Measurements from ENCODE around the gene PROX1. TPM values are rescaled to one million over a fixed set of nuclear protein-coding genes. Genes with fewer than 3 reads are reported as not detected.

Gene PROX1
- total and polyA plus RNA-seq, 7 donors, result 0.40 to 20.6 (median 8.3) TPM

DNA sequence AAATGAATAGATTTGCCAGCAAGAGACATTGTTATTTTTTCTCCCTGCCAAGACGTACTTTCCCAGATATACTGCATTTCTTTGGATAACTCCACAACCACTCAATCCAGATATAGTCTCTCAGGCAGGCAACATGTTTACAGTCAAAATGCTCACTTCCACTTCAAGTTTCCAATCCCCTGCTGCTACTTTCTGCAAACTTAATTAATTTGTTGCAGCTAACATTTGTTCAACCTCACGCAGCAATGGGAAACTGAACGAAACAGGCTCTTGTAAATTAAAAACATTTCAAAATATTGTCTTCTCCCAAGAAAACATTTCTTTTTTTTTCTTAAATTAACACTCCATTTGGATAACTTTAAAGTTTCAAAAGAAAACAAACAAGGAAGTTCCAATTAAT lies 45.7 kb upstream of the PROX1 start:
- Histone ChIP-seq H3K4me3 (no peak overlapping the region), H3K27me3 (ENCODE audit: insufficient read depth in 3 of 3, low read length in 2 of 3) (no peaks in the 10 kb centered on the region), H3K36me3 (ENCODE audit: insufficient read depth in 1 of 2, low read depth in 1 of 2) (no peaks in the 10 kb centered on the region), H3K9me3 (no peaks in the 10 kb centered on the region), H3K27ac (no peak overlapping the region), H3K4me1 (no peaks in the 10 kb centered on the region)
- ATAC-seq, result no peak
- no peak for DNase-seq
- intact Hi-C loops (cut with DNase I), result no loop called here
- TF ChIP-seq CTCF (IDR thresholded peaks at IDR 0.05), result no peak
- 49 to 56% (median 50%) methylated on average over 3 of the region's 3 CpGs for WGBS, 3 donors

GRCh38 chr1:213947200-213947801 lies 40.5 kb upstream of the PROX1 start:
- Histone ChIP-seq H3K27me3 (ENCODE audit: insufficient read depth in 3 of 3, low read length in 2 of 3) (no peaks in the 10 kb centered on the region), H3K36me3 (ENCODE audit: insufficient read depth in 1 of 2, low read depth in 1 of 2) (no peaks in the 10 kb centered on the region), H3K9me3 (no peaks in the 10 kb centered on the region), H3K27ac (no peak overlapping the region), H3K4me1 (no peaks in the 10 kb centered on the region), H3K4me3 (no peak overlapping the region)
- TF ChIP-seq CTCF (IDR thresholded peaks at IDR 0.05), result no peak
- 60 to 70% (median 67%) methylated on average over 6 of the region's 6 CpGs for WGBS, 3 donors
- intact Hi-C loops (cut with DNase I), result no loop called here
- DNase-seq (no peak), ATAC-seq (no peak)

DNA sequence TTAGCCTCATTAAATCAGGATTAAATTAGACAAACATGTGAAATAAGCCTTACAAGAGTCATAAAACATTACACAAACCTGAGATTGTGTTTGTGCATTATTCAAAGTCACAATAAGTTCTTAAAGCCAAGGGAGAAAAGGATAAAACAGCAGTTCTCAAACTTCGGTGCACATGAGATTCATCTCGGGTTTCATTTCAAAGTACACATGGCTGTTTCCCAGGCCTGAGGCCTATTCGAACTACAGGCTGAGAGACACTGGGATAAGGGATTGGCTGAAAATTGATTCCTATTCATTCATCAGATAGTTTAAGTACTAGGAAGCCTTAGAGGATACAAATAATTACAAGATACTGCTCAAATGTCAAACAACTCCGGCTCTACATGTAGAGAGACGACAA lies 35.9 kb upstream of the PROX1 start:
- 63 to 81% (median 74%) methylated on average over 5 of the region's 5 CpGs for WGBS, 3 donors
- Histone ChIP-seq H3K27me3 (ENCODE audit: insufficient read depth in 3 of 3, low read length in 2 of 3) (no peaks in the 10 kb centered on the region), H3K4me3 (no peak overlapping the region), H3K9me3 (no peaks in the 10 kb centered on the region), H3K27ac (no peak overlapping the region), H3K36me3 (ENCODE audit: insufficient read depth in 1 of 2, low read depth in 1 of 2) (no peaks in the 10 kb centered on the region), H3K4me1 (no peaks in the 10 kb centered on the region)
- no peak for TF ChIP-seq CTCF (IDR thresholded peaks at IDR 0.05)
- DNase-seq, result no peak
- intact Hi-C loops (cut with DNase I), result no loop called here
- ATAC-seq, result no peak

- Histone ChIP-seq H3K36me3 (ENCODE audit: insufficient read depth in 1 of 2, low read depth in 1 of 2) (no peaks in the 10 kb centered on the region), H3K4me3 (no peak overlapping the region), H3K27ac (no peak overlapping the region), H3K4me1 (no peaks in the 10 kb centered on the region), H3K27me3 (ENCODE audit: insufficient read depth in 3 of 3, low read length in 2 of 3) (no peaks in the 10 kb centered on the region), H3K9me3 (no peaks in the 10 kb centered on the region)
- 64 to 74% (median 70%) methylated on average over 8 of the region's 8 CpGs for WGBS, 3 donors
- ATAC-seq (no peak), DNase-seq (no peak)
- intact Hi-C loops (cut with DNase I), result no loop called here
- no peak for TF ChIP-seq CTCF (IDR thresholded peaks at IDR 0.05)
Observed at GRCh38 chr1:213953806-213954205, 34.0 kb upstream of the PROX1 start.

DNA sequence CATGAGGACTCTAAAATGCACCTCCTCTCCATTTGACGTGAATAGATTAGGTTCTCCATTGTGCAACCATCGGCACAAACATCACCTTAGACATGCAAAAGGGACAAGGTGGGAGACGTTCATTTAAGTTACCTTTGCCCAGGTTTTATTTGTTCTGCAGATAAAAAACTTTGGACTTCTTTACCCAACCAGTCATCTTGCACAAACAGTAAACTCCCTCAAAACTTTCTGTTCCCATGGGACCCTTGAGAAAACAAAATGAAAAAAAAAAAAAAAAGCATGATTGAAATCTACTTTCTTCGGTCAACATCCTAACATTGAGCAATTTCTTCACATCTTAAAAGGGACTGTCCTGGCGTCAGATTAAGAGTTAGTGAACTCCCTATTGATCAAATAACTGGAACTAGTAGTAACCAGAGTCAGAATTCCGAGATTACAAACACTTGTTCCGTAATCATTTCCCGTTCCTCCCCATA lies 31.4 kb upstream of the PROX1 start:
- Histone ChIP-seq H3K9me3 (no peaks in the 10 kb centered on the region), H3K36me3 (ENCODE audit: insufficient read depth in 1 of 2, low read depth in 1 of 2) (no peaks in the 10 kb centered on the region), H3K27ac (no peak overlapping the region), H3K4me1 (no peaks in the 10 kb centered on the region), H3K4me3 (no peak overlapping the region), H3K27me3 (ENCODE audit: insufficient read depth in 3 of 3, low read length in 2 of 3) (no peaks in the 10 kb centered on the region)
- ATAC-seq (no peak), DNase-seq (no peak)
- no peak for TF ChIP-seq CTCF (IDR thresholded peaks at IDR 0.05)
- WGBS, 3 donors, result 88 to 94% (median 91%) methylated on average over 8 of the region's 8 CpGs
- intact Hi-C loops (cut with DNase I), result no loop called here

All from psoas muscle (tissue), 8 donors.